Measurements from ENCODE around the gene ANKS4B. TPM values are rescaled to one million over a fixed set of nuclear protein-coding genes. Genes with fewer than 3 reads are reported as not detected.

The ANKS4B gene
- total and polyA plus RNA-seq, 5 donors from 2014 or later: not detected

- no peak overlapping the region for H3K4me3 Mint-ChIP-seq
- Histone ChIP-seq H3K4me1 (ENCODE audit: control insufficient read depth, insufficient read depth, low read length, poor library complexity, severe bottlenecking) (peaks cover 7% of the 10 kb centered on the region), H3K4me3 (ENCODE audit: low read depth, low read length) (no peak overlapping the region), H3K9me3 (ENCODE audit: control insufficient read depth in 2 of 2, low read length in 2 of 2) (no peaks in the 10 kb centered on the region), H3K27me3 (ENCODE audit: control insufficient read depth, insufficient read depth, low read length) (peaks cover 32% of the 10 kb centered on the region), H3K27ac (ENCODE audit: insufficient read depth, low read length, poor library complexity, severe bottlenecking) (no peak overlapping the region), H3K36me3 (ENCODE audit: control insufficient read depth, insufficient read depth, low read length) (no peaks in the 10 kb centered on the region)
- ATAC-seq (ENCODE audit: low read depth in 2 of 2): no peak
- peaks cover 0 to 8% (median 0%) of the 10 kb centered on the region in 4 donors for H3K4me1 Mint-ChIP-seq
- H3K27me3 Mint-ChIP-seq: peaks cover 55% of the 10 kb centered on the region
- H3K36me3 Mint-ChIP-seq: no peaks in the 10 kb centered on the region
- no peaks in the 10 kb centered on the region for H3K9me3 Mint-ChIP-seq
- DNase-seq: no peak
- no peak overlapping the region for H3K27ac Mint-ChIP-seq
Observed at GRCh38 chr16:21277045-21277926, 43.8 kb downstream of the ANKS4B start.

GRCh38 chr16:21277927-21278706 is 44.6 kb downstream of the ANKS4B start, which contains the start of gene CRYM:
Gene CRYM, minus strand, starts transcription at chr16:21278290. Its CDS starts 39 bp downstream, at chr16:21278251.
- no peaks in the 10 kb centered on the region for H3K9me3 Mint-ChIP-seq

GRCh38 chr16:21279501-21279900 is 46.0 kb downstream of the ANKS4B start:
- H3K36me3 Mint-ChIP-seq: no peaks in the 10 kb centered on the region
- no peak overlapping the region for H3K4me3 ChIP-seq (ENCODE audit: low read depth, low read length)
- no peak overlapping the region for H3K4me3 Mint-ChIP-seq
- no peak for ATAC-seq (ENCODE audit: low read depth in 2 of 2)
- no peak overlapping the region for H3K27ac Mint-ChIP-seq
- no peak overlapping the region for H3K27ac ChIP-seq (ENCODE audit: insufficient read depth, low read length, poor library complexity, severe bottlenecking)
- H3K27me3 Mint-ChIP-seq: peaks cover 63% of the 10 kb centered on the region
- H3K9me3 Mint-ChIP-seq: peaks cover 0 to 5% (median 0%) of the 10 kb centered on the region in 7 donors
- H3K9me3 ChIP-seq (ENCODE audit: control insufficient read depth in 2 of 2, low read length in 2 of 2): peaks cover 0 to 2% of the 10 kb centered on the region in 2 experiments
- no peak for DNase-seq
- peaks cover 34% of the 10 kb centered on the region for H3K27me3 ChIP-seq (ENCODE audit: control insufficient read depth, insufficient read depth, low read length)
- H3K4me1 Mint-ChIP-seq: peaks cover 0 to 14% (median 2%) of the 10 kb centered on the region in 4 donors
- H3K36me3 ChIP-seq (ENCODE audit: control insufficient read depth, insufficient read depth, low read length): no peaks in the 10 kb centered on the region
- peaks cover 7% of the 10 kb centered on the region for H3K4me1 ChIP-seq (ENCODE audit: control insufficient read depth, insufficient read depth, low read length, poor library complexity, severe bottlenecking)

More at GRCh38 chr16:21277927-21278706, 44.6 kb downstream of the ANKS4B start, which contains the start of gene CRYM:
- no peaks in the 10 kb centered on the region for H3K36me3 Mint-ChIP-seq
- DNase-seq (peak in 1 of 3 donors; percentile 45), ATAC-seq (ENCODE audit: low read depth in 2 of 2) (peak; percentile 42 to 58)
- Histone ChIP-seq H3K27ac (ENCODE audit: insufficient read depth, low read length, poor library complexity, severe bottlenecking) (no peak within 1 kb of the TSS), H3K9me3 (ENCODE audit: control insufficient read depth in 2 of 2, low read length in 2 of 2) (no peaks in the 10 kb centered on the region), H3K27me3 (ENCODE audit: control insufficient read depth, insufficient read depth, low read length) (peaks cover 34% of the 10 kb centered on the region), H3K4me3 (ENCODE audit: low read depth, low read length) (no peak within 1 kb of the TSS), H3K4me1 (ENCODE audit: control insufficient read depth, insufficient read depth, low read length, poor library complexity, severe bottlenecking) (peaks cover 7% of the 10 kb centered on the region), H3K36me3 (ENCODE audit: control insufficient read depth, insufficient read depth, low read length) (no peaks in the 10 kb centered on the region)
- H3K4me3 Mint-ChIP-seq: peak within 1 kb of the TSS in 1 of 4 donors; percentile 36
- H3K4me1 Mint-ChIP-seq: peaks cover 0 to 8% (median 0%) of the 10 kb centered on the region in 4 donors
- peaks cover 56% of the 10 kb centered on the region for H3K27me3 Mint-ChIP-seq
- H3K27ac Mint-ChIP-seq: no peak within 1 kb of the TSS

GRCh38 chr16:21281698-21282389 is 48.3 kb downstream of the ANKS4B start:
- H3K27me3 Mint-ChIP-seq: peaks cover 72% of the 10 kb centered on the region
- no peak for DNase-seq
- H3K4me1 Mint-ChIP-seq: peaks cover 0 to 14% (median 2%) of the 10 kb centered on the region in 4 donors
- H3K4me3 Mint-ChIP-seq: no peak overlapping the region
- H3K36me3 ChIP-seq (ENCODE audit: control insufficient read depth, insufficient read depth, low read length): no peaks in the 10 kb centered on the region
- no peak overlapping the region for H3K27ac ChIP-seq (ENCODE audit: insufficient read depth, low read length, poor library complexity, severe bottlenecking)
- no peak overlapping the region for H3K27ac Mint-ChIP-seq
- peaks cover 0 to 3% of the 10 kb centered on the region in 2 experiments for H3K9me3 ChIP-seq (ENCODE audit: control insufficient read depth in 2 of 2, low read length in 2 of 2)
- no peaks in the 10 kb centered on the region for H3K36me3 Mint-ChIP-seq
- H3K4me3 ChIP-seq (ENCODE audit: low read depth, low read length): no peak overlapping the region
- no peak for ATAC-seq (ENCODE audit: low read depth in 2 of 2)
- H3K9me3 Mint-ChIP-seq: peaks cover 0 to 6% (median 3%) of the 10 kb centered on the region in 7 donors
- peaks cover 39% of the 10 kb centered on the region for H3K27me3 ChIP-seq (ENCODE audit: control insufficient read depth, insufficient read depth, low read length)
- peaks cover 7% of the 10 kb centered on the region for H3K4me1 ChIP-seq (ENCODE audit: control insufficient read depth, insufficient read depth, low read length, poor library complexity, severe bottlenecking)

GRCh38 chr16:21283521-21284289 is 50.2 kb downstream of the ANKS4B start:
- ATAC-seq (ENCODE audit: low read depth in 2 of 2) (no peak), DNase-seq (no peak)
- H3K4me1 ChIP-seq (ENCODE audit: control insufficient read depth, insufficient read depth, low read length, poor library complexity, severe bottlenecking): no peaks in the 10 kb centered on the region
- Mint-ChIP-seq H3K27me3 (peaks cover 63% of the 10 kb centered on the region), H3K9me3 (peaks cover 0 to 7% (median 3%) of the 10 kb centered on the region in 7 donors), H3K4me1 (peaks cover 0 to 8% (median 2%) of the 10 kb centered on the region in 4 donors), H3K27ac (no peak overlapping the region), H3K36me3 (no peaks in the 10 kb centered on the region), H3K4me3 (no peak overlapping the region)
- peaks cover 0 to 3% of the 10 kb centered on the region in 2 experiments for H3K9me3 ChIP-seq (ENCODE audit: control insufficient read depth in 2 of 2, low read length in 2 of 2)
- no peak overlapping the region for H3K4me3 ChIP-seq (ENCODE audit: low read depth, low read length)
- peaks cover 34% of the 10 kb centered on the region for H3K27me3 ChIP-seq (ENCODE audit: control insufficient read depth, insufficient read depth, low read length)
- no peaks in the 10 kb centered on the region for H3K36me3 ChIP-seq (ENCODE audit: control insufficient read depth, insufficient read depth, low read length)
- H3K27ac ChIP-seq (ENCODE audit: insufficient read depth, low read length, poor library complexity, severe bottlenecking): no peak overlapping the region

GRCh38 chr16:21284414-21284813 is 50.9 kb downstream of the ANKS4B start:
- no peak for ATAC-seq (ENCODE audit: low read depth in 2 of 2)
- H3K27me3 Mint-ChIP-seq: peaks cover 61% of the 10 kb centered on the region
- no peak overlapping the region for H3K27ac ChIP-seq (ENCODE audit: insufficient read depth, low read length, poor library complexity, severe bottlenecking)
- H3K36me3 Mint-ChIP-seq: no peaks in the 10 kb centered on the region
- H3K36me3 ChIP-seq (ENCODE audit: control insufficient read depth, insufficient read depth, low read length): no peaks in the 10 kb centered on the region
- no peaks in the 10 kb centered on the region for H3K4me1 ChIP-seq (ENCODE audit: control insufficient read depth, insufficient read depth, low read length, poor library complexity, severe bottlenecking)
- DNase-seq: no peak
- H3K4me3 ChIP-seq (ENCODE audit: low read depth, low read length): no peak overlapping the region
- H3K27me3 ChIP-seq (ENCODE audit: control insufficient read depth, insufficient read depth, low read length): peaks cover 33% of the 10 kb centered on the region
- peaks cover 0 to 14% (median 3%) of the 10 kb centered on the region in 7 donors for H3K9me3 Mint-ChIP-seq
- peaks cover 4 to 7% of the 10 kb centered on the region in 2 experiments for H3K9me3 ChIP-seq (ENCODE audit: control insufficient read depth in 2 of 2, low read length in 2 of 2)
- peak overlapping the region in 1 of 4 donors; percentile 21 for H3K4me3 Mint-ChIP-seq
- H3K4me1 Mint-ChIP-seq: peaks cover 0 to 6% (median 2%) of the 10 kb centered on the region in 4 donors
- H3K27ac Mint-ChIP-seq: no peak overlapping the region

Data from CD4-positive, CD25-positive, alpha-beta regulatory T cell (primary cell).